ENCODE measurements around the gene SEMA4D.

GRCh38 chr9:89358376-89358916, 139.5 kb downstream of the SEMA4D start:
- no peak for TF ChIP-seq SUZ12 (IDR thresholded peaks at IDR 0.05; ENCODE audit: extremely low read depth, insufficient read depth, insufficient read length)
- TF ChIP-seq ZNF274 (IDR thresholded peaks at IDR 0.05; ENCODE audit: low read depth, low read length), result no peak

All from NT2/D1 (cell line).